WI38 (cell line): ENCODE measurements around the gene DOP1A.

ENCODE experiments used
- H3K4me3 ChIP-seq: 2 replicates; pipeline ENCODE4 v1.5.1; 2011; ENCODE audit warnings: low read depth, mild to moderate bottlenecking, control low read depth, low read length
- TF ChIP-seq, protein P1 (sequence below): IDR thresholded peaks from 2 replicates; pipeline ENCODE4 v1.5.1; 2012; ENCODE audit warnings: low read depth, mild to moderate bottlenecking, control low read depth, low read length

Gene DOP1A

DNA sequence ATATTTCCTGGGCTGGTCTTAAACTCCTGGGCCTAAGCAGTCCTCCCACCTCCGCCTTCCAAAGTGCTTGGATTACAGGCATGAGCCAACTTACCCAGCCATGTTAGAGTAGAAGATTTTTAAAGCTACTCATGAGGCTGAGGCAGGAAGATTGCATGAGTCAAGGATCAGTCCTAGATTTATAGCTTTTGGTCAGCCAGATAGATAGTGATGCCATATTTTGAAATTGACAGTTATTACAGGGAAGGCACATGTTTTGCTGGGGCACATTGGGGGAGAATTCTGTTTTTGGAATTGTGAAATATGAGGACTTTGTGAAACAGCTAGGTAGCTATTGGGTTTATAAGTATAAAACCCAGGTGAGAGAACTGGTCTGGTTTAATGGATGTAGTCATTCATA lies 40.9 kb downstream of the DOP1A start:
- TF ChIP-seq, protein P1, sequence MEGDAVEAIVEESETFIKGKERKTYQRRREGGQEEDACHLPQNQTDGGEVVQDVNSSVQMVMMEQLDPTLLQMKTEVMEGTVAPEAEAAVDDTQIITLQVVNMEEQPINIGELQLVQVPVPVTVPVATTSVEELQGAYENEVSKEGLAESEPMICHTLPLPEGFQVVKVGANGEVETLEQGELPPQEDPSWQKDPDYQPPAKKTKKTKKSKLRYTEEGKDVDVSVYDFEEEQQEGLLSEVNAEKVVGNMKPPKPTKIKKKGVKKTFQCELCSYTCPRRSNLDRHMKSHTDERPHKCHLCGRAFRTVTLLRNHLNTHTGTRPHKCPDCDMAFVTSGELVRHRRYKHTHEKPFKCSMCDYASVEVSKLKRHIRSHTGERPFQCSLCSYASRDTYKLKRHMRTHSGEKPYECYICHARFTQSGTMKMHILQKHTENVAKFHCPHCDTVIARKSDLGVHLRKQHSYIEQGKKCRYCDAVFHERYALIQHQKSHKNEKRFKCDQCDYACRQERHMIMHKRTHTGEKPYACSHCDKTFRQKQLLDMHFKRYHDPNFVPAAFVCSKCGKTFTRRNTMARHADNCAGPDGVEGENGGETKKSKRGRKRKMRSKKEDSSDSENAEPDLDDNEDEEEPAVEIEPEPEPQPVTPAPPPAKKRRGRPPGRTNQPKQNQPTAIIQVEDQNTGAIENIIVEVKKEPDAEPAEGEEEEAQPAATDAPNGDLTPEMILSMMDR = no peak
- no peak overlapping the region for H3K4me3 ChIP-seq

DNA sequence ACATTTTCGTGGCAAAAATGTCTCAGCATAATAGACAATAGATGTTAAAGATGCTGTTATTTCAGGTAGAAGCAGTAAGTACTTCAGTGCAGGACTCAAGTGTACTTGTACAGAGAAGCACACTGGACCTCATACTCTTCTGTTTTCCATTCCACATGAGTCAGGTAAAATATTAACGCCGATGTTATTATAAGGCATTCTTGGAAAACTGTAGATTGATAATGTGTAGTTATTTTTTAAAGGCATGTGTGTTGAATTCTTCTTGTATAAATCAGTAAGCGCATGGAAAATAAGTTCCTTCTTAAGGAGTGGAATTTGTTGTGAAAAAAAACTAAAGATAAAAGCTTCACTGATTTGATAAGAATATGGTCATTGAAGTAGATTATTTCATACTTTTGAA lies 45.8 kb downstream of the DOP1A start:
- TF ChIP-seq, protein P1 = no peak
- H3K4me3 ChIP-seq = no peak overlapping the region

DNA sequence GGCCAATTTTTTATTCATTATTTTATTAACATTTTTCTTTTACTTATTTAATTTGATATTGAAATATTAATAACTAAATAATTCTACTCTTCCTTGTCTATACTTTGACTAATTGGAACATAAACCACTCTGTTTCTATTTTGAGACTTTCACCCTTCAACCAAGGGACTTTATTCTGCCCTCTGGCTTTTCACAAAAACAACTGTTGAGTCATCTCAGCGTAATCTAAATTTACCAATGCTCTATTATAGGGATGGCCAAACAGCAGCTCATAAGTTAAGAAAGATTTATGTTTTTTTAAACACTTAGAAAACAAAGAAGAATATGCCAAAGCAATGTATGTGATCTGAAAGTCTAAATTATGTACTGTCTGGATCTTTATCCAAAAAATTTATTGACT lies 46.7 kb downstream of the DOP1A start:
- TF ChIP-seq, protein P1 = no peak

DNA sequence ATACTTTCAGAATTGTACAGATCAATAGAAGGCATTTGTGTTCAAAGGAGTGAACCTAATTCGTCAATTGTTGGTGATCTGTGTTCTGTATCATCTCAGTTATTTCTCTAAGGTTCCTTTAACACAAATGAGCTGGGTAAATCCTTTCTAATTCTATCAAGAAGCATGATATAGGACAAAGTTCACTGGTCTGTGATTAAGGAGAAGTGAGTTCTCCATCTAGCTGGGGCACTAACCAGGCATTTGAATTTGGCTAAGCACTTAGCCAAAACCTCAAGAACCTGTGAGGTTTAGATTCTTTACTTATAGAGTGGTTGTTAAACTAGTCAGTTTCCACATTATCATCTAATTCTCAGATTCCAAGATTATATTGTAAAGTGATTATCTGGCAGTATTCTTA lies 50.3 kb downstream of the DOP1A start:
- no peak overlapping the region for H3K4me3 ChIP-seq
- TF ChIP-seq, protein P1 = no peak

More for the DNA sequence above, 46.7 kb downstream of the DOP1A start:
- H3K4me3 ChIP-seq = no peak overlapping the region

DNA sequence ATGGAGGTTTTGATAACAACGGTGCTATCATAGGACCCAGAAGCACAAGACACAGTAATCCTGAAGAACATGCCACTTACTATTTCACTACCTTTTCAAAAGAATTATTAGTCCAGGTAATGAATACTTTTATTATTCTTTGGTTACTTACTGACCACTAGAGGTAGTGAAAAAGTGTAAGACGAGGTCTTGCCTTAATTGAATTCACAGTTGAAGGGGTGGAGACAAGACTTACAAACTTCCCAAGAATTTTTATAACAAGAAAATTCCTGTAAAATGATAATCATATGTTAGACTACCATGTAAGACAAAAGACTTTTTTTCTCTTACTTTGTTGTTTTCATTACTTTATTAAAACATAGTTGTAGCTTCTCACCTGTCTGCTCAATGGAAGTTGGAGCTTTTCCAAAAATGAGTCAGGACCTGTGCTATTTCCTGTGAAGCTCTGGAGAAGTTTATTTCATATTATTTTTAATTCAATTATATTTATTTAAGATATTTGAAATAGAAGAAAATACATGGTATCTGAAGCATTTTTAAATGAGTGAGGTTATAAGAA lies 52.4 kb downstream of the DOP1A start:
- TF ChIP-seq, protein P1 = no peak
- H3K4me3 ChIP-seq = no peak overlapping the region

DNA sequence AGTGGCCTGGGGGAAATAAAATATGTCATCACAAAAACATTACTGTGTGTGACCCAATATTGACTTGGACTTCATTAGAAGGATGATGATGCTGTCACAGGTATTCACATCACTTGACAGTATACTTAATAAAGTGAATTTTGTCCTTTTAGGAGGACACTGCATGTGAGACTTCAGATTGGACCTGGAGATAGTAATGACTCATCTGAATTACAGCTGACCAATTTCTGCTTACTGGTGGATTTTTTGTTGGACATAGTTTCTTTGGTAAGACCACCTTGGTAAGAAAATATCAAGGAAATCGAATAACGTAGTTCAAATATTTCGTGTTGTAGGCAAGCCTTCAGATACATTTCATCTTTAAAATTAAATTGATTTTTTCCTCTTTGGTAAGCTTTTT lies 57.1 kb downstream of the DOP1A start:
- TF ChIP-seq, protein P1 = no peak
- no peak overlapping the region for H3K4me3 ChIP-seq

DNA sequence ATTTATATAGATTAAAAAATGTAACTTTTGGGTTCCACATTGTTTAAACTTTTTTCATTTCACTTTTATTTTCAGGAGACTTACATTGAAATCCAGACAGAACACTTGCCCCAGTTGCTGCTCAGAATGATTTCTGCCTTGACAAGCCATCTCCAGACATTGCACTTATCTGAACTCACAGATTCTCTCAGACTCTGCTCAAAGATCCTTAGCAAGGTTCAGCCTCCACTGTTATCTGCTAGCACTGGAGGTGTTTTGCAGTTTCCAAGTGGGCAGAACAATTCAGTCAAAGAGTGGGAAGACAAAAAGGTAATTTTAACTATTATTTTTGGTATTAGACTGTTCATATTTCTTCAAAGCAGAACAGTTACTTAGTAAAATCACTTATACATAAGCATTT lies 58.0 kb downstream of the DOP1A start:
- H3K4me3 ChIP-seq = no peak overlapping the region
- TF ChIP-seq, protein P1 = no peak
